Hepatocyte (in vitro differentiated cells): ENCODE results near the gene ANXA7.

ENCODE experiments used
- EZH2 ChIP-seq: fragments of 200-600 bp; sonication (generic); IDR thresholded peaks from 2 replicates; pipeline ENCODE4 v1.6.1; 2016; ENCODE audit warnings: antibody characterized with exemption, mild to moderate bottlenecking, borderline replicate concordance
- TF ChIP-seq, protein P1 (sequence below): fragments of 200-600 bp; sonication (generic); IDR thresholded peaks from 2 replicates; pipeline ENCODE4 v1.5.1; 2016; ENCODE audit warnings: antibody characterized with exemption, mild to moderate bottlenecking; ENCODE audit not compliant: poor library complexity

DNA sequence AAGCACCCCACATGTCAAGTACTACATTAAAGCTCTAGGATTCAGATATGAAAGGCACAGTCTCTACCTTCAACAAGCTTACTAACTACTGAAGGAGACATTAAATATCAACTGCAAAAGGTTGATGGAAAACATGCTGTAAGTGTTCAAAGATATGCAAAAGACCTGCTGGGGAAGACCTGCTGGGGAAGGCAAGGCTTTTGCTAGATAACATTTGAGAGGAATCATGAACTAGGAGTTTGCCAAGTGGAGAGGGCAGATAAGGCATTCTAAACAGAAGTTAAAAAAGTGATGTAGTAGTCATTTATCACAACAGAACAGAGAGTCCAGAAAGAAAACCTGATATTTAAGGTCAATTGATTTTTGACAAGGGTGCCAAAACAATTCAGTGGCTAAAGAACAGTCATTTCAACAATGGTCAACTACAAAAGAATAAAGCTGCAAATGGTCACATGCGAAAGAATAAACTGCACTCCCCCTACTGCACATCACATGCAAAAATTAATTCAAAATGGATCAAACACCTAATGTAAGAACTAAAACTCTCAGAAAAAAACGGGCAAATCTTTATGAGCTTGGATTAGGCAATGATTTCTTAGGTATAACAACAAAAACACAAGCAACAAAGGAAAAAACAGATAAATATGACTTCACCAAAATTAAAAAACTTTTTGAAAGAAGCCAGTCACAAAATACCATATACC is 42.5 kb upstream of the ANXA7 start:
- TF ChIP-seq, protein P1, sequence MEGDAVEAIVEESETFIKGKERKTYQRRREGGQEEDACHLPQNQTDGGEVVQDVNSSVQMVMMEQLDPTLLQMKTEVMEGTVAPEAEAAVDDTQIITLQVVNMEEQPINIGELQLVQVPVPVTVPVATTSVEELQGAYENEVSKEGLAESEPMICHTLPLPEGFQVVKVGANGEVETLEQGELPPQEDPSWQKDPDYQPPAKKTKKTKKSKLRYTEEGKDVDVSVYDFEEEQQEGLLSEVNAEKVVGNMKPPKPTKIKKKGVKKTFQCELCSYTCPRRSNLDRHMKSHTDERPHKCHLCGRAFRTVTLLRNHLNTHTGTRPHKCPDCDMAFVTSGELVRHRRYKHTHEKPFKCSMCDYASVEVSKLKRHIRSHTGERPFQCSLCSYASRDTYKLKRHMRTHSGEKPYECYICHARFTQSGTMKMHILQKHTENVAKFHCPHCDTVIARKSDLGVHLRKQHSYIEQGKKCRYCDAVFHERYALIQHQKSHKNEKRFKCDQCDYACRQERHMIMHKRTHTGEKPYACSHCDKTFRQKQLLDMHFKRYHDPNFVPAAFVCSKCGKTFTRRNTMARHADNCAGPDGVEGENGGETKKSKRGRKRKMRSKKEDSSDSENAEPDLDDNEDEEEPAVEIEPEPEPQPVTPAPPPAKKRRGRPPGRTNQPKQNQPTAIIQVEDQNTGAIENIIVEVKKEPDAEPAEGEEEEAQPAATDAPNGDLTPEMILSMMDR: no peak
- no peak for TF ChIP-seq EZH2
